Tibial nerve (tissue), 4 donors: ENCODE results near the gene NOS3.

Experiments used
- CTCF ChIP-seq, 5 experiments: fragments of 200-600 bp in 3 of 5; fragments of 450-650 bp in 2 of 5; sonication (generic) in 3 of 5; IDR thresholded peaks; one replicate each; pipeline ENCODE4 v1.5.1; 2016 to 2019; ENCODE audit warnings: antibody characterized with exemption in 5 of 5, mild to moderate bottlenecking in 3 of 5, moderate library complexity in 2 of 5
- EP300 ChIP-seq, 2 donors: sonication (generic); formaldehyde crosslinking; IDR thresholded peaks; one replicate each; pipeline ENCODE4 v1.6.1; 2017; ENCODE audit warnings: antibody characterized with exemption in 2 of 2, mild to moderate bottlenecking in 1 of 2
- POLR2A ChIP-seq, 2 donors: fragments of 450-650 bp; IDR thresholded peaks; one replicate each; pipeline ENCODE4 v1.6.1; 2017; ENCODE audit warnings: antibody characterized with exemption in 2 of 2, mild to moderate bottlenecking in 2 of 2, moderate library complexity in 2 of 2

- TF ChIP-seq EP300 (IDR thresholded peaks at IDR 0.05) (peak; percentile 93 to 98), CTCF (IDR thresholded peaks at IDR 0.05) (peak in 2 of 5 experiments; percentile 27 to 28), POLR2A (IDR thresholded peaks at IDR 0.05) (peak; percentile 77 to 97)
Measured at GRCh38 chr7:151057989-151058780, 67.4 kb downstream of the NOS3 start.
